ENCODE data around the gene LAGE3.

The LAGE3 gene

DNA sequence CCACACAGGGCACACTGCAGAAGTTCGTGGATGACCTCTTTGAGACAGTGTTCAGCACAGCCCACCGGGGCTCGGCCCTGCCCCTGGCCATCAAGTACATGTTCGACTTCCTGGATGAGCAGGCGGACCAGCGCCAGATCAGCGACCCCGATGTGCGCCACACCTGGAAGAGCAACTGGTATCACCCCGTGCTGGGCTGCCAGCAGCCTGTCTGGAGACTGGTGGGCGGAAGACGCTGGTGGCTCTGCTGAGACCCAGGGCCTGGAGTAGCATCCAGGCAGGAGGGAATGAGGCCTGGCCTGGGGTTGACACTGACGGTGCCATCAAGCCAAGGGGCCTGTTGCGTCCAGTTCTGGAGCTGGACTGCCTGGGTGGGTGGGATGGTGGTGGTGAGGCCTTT lies 8.6 kb downstream of the LAGE3 start:
- WGBS (ENCODE audit: insufficient coverage) = over 99% methylated on average over 12 of the region's 14 CpGs
- Histone ChIP-seq H3K27me3 (replicated peaks in 2 of 5; ENCODE audit: control insufficient read depth in 4 of 5, insufficient read depth in 5 of 5, low read length in 4 of 5) (no peaks in the 10 kb centered on the region), H3K36me3 (ENCODE audit: control insufficient read depth in 4 of 4, insufficient read depth in 4 of 4, low read length in 3 of 4) (peaks cover 0 to 7% (median 5%) of the 10 kb centered on the region in 4 experiments), H3K4me3 (ENCODE audit: control insufficient read depth in 1 of 7, extremely low read depth in 1 of 7, insufficient read depth in 4 of 7, low read depth in 2 of 7, low read length in 6 of 7) (no peak overlapping the region), H3K9me3 (ENCODE audit: control extremely low read depth in 1 of 5, control insufficient read depth in 4 of 5, insufficient read depth in 2 of 5, low read depth in 1 of 5, low read length in 4 of 5) (peaks cover 0 to 5% (median 0%) of the 10 kb centered on the region in 5 experiments), H3K4me1 (ENCODE audit: control extremely low read depth in 1 of 4, control insufficient read depth in 4 of 4, insufficient read depth in 4 of 4, low read length in 3 of 4) (no peaks in the 10 kb centered on the region), H3K27ac (ENCODE audit: insufficient read depth in 1 of 2, low read depth in 1 of 2, low read length in 2 of 2, poor library complexity in 1 of 2, severe bottlenecking in 2 of 2) (no peak overlapping the region)
- CTCF ChIA-PET = no interaction called here
- POLR2A ChIA-PET = no interaction called here
- DNase-seq = no peak

DNA sequence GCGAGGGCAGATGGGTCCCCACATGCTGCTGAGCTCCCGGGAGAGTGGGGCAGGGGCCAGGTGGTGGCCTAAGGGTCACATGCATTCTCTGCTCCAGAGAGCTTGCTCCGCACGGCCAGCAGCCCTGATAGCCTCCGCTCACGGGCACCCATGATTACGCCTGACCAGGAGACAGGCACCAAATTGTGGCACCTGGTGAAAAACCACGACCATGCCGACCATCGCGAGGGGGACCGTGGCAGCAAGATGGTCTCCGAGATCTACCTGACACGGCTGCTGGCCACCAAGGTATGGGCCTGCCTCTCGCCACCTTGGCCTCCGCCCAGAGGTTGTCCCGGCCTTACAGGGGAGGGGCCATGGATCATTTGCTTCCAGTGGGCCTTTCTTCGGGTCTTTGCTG lies 9.2 kb downstream of the LAGE3 start:
- no peak for DNase-seq
- Histone ChIP-seq H3K4me1 (ENCODE audit: control extremely low read depth in 1 of 4, control insufficient read depth in 4 of 4, insufficient read depth in 4 of 4, low read length in 3 of 4) (no peaks in the 10 kb centered on the region), H3K9me3 (ENCODE audit: control extremely low read depth in 1 of 5, control insufficient read depth in 4 of 5, insufficient read depth in 2 of 5, low read depth in 1 of 5, low read length in 4 of 5) (peaks cover 0 to 5% (median 0%) of the 10 kb centered on the region in 5 experiments), H3K36me3 (ENCODE audit: control insufficient read depth in 4 of 4, insufficient read depth in 4 of 4, low read length in 3 of 4) (peaks cover 0 to 7% (median 5%) of the 10 kb centered on the region in 4 experiments), H3K27ac (ENCODE audit: insufficient read depth in 1 of 2, low read depth in 1 of 2, low read length in 2 of 2, poor library complexity in 1 of 2, severe bottlenecking in 2 of 2) (no peak overlapping the region), H3K4me3 (ENCODE audit: control insufficient read depth in 1 of 7, extremely low read depth in 1 of 7, insufficient read depth in 4 of 7, low read depth in 2 of 7, low read length in 6 of 7) (no peak overlapping the region), H3K27me3 (replicated peaks in 2 of 5; ENCODE audit: control insufficient read depth in 4 of 5, insufficient read depth in 5 of 5, low read length in 4 of 5) (no peaks in the 10 kb centered on the region)
- WGBS (ENCODE audit: insufficient coverage) = 98% methylated on average over 18 of the region's 18 CpGs
- CTCF ChIA-PET = no interaction called here
- POLR2A ChIA-PET = no interaction called here

DNA sequence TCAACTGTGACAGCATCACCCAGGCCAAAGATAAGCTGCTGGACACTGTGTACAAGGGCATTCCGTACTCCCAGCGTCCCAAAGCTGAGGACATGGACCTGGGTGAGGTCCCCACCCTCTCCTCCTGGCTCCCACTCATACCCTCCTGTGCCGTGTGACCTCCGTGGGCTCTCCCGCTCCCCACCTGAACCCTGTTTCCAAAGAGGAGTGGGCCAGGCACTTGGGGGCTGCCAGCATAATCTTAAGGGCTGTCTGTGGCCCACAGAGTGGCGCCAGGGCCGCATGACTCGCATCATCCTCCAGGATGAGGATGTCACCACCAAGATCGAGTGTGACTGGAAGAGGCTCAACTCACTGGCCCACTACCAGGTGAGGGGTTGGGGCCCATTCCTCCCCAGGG lies 10.0 kb downstream of the LAGE3 start:
- WGBS (ENCODE audit: insufficient coverage) = 92% methylated on average over 8 of the region's 9 CpGs
- ChIA-PET CTCF (no interaction called here), POLR2A (no interaction called here)
- Histone ChIP-seq H3K36me3 (ENCODE audit: control insufficient read depth in 4 of 4, insufficient read depth in 4 of 4, low read length in 3 of 4) (peaks cover 0 to 7% (median 5%) of the 10 kb centered on the region in 4 experiments), H3K9me3 (ENCODE audit: control extremely low read depth in 1 of 5, control insufficient read depth in 4 of 5, insufficient read depth in 2 of 5, low read depth in 1 of 5, low read length in 4 of 5) (peaks cover 0 to 5% (median 0%) of the 10 kb centered on the region in 5 experiments), H3K27me3 (replicated peaks in 2 of 5; ENCODE audit: control insufficient read depth in 4 of 5, insufficient read depth in 5 of 5, low read length in 4 of 5) (peaks cover 0 to 6% (median 0%) of the 10 kb centered on the region in 5 experiments), H3K27ac (ENCODE audit: insufficient read depth in 1 of 2, low read depth in 1 of 2, low read length in 2 of 2, poor library complexity in 1 of 2, severe bottlenecking in 2 of 2) (no peak overlapping the region), H3K4me3 (ENCODE audit: control insufficient read depth in 1 of 7, extremely low read depth in 1 of 7, insufficient read depth in 4 of 7, low read depth in 2 of 7, low read length in 6 of 7) (no peak overlapping the region), H3K4me1 (ENCODE audit: control extremely low read depth in 1 of 4, control insufficient read depth in 4 of 4, insufficient read depth in 4 of 4, low read length in 3 of 4) (no peaks in the 10 kb centered on the region)
- no peak for DNase-seq

DNA sequence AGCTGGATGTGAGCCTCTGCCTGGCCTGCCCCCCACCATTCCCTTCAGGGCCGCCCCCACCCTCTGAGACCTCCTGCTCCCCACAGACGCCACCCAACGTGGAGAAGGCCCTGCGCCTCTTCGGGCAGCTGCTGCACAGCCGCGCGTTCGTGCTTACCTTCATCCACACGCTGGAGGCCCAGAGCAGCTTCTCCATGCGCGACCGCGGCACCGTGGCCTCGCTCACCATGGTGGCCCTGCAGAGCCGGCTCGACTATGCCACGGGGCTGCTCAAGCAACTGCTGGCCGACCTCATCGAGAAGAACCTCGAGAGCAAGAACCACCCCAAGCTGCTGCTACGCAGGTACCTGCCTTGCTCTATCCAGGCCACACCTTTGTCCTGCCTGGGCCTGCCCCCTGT lies 10.9 kb downstream of the LAGE3 start:
- DNase-seq = no peak
- Histone ChIP-seq H3K4me1 (ENCODE audit: control extremely low read depth in 1 of 4, control insufficient read depth in 4 of 4, insufficient read depth in 4 of 4, low read length in 3 of 4) (no peaks in the 10 kb centered on the region), H3K36me3 (ENCODE audit: control insufficient read depth in 4 of 4, insufficient read depth in 4 of 4, low read length in 3 of 4) (peaks cover 0 to 7% (median 5%) of the 10 kb centered on the region in 4 experiments), H3K27me3 (replicated peaks in 2 of 5; ENCODE audit: control insufficient read depth in 4 of 5, insufficient read depth in 5 of 5, low read length in 4 of 5) (peaks cover 0 to 6% (median 0%) of the 10 kb centered on the region in 5 experiments), H3K9me3 (ENCODE audit: control extremely low read depth in 1 of 5, control insufficient read depth in 4 of 5, insufficient read depth in 2 of 5, low read depth in 1 of 5, low read length in 4 of 5) (peaks cover 0 to 5% (median 0%) of the 10 kb centered on the region in 5 experiments), H3K4me3 (ENCODE audit: control insufficient read depth in 1 of 7, extremely low read depth in 1 of 7, insufficient read depth in 4 of 7, low read depth in 2 of 7, low read length in 6 of 7) (no peak overlapping the region), H3K27ac (ENCODE audit: insufficient read depth in 1 of 2, low read depth in 1 of 2, low read length in 2 of 2, poor library complexity in 1 of 2, severe bottlenecking in 2 of 2) (no peak overlapping the region)
- CTCF ChIA-PET = no interaction called here
- WGBS (ENCODE audit: insufficient coverage) = 98% methylated on average over 23 of the region's 23 CpGs
- POLR2A ChIA-PET = no interaction called here

DNA sequence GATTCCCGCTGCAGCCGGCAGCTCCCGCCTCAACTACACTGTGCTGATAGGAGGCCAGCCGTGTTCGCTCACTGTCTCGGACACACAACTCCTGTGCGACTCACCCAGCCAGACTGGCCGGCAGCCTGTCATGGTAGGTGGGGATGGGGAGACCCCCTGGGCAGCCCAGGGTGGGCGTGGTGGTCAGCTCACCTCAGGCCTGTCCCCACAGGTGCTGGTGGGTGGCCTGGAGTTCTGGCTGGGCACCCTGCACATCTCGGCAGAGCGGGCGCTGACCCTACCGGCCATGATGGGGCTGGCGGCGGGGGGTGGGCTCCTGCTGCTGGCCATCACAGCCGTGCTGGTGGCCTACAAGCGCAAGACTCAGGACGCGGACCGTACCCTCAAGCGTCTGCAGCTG lies 11.5 kb downstream of the LAGE3 start:
- CTCF ChIA-PET = no interaction called here
- peaks cover 0 to 7% (median 6%) of the 10 kb centered on the region in 4 experiments for H3K36me3 ChIP-seq (ENCODE audit: control insufficient read depth in 4 of 4, insufficient read depth in 4 of 4, low read length in 3 of 4)
- WGBS (ENCODE audit: insufficient coverage) = 98% methylated on average over 18 of the region's 21 CpGs

DNA sequence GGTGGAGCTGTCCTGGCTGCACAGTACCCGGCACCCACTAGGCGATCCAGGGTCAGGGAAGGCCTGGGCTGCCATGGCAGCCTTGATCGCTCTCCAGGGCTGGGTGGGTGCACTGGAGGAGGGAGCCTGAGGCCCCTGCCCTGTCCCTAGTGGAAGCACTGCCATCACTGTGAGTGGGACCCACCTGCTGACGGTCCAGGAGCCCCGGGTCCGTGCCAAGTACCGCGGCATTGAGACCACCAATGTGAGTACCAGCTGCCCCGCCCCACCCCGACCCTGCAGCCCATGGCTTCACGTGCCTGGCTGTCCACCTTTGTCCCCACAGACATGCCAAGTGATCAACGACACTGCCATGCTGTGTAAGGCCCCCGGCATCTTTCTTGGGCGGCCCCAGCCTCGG lies 12.2 kb downstream of the LAGE3 start:
- H3K4me3 ChIP-seq (ENCODE audit: control insufficient read depth in 1 of 7, extremely low read depth in 1 of 7, insufficient read depth in 4 of 7, low read depth in 2 of 7, low read length in 6 of 7) = no peak overlapping the region
- H3K27me3 ChIP-seq (replicated peaks in 2 of 5; ENCODE audit: control insufficient read depth in 4 of 5, insufficient read depth in 5 of 5, low read length in 4 of 5) = peaks cover 0 to 6% (median 0%) of the 10 kb centered on the region in 5 experiments
- peaks cover 0 to 5% (median 0%) of the 10 kb centered on the region in 5 experiments for H3K9me3 ChIP-seq (ENCODE audit: control extremely low read depth in 1 of 5, control insufficient read depth in 4 of 5, insufficient read depth in 2 of 5, low read depth in 1 of 5, low read length in 4 of 5)
- DNase-seq = no peak
- 89% methylated on average over 15 of the region's 15 CpGs for WGBS (ENCODE audit: insufficient coverage)
- ChIA-PET POLR2A (no interaction called here), CTCF (no interaction called here)
- H3K4me1 ChIP-seq (ENCODE audit: control extremely low read depth in 1 of 4, control insufficient read depth in 4 of 4, insufficient read depth in 4 of 4, low read length in 3 of 4) = no peaks in the 10 kb centered on the region
- peaks cover 0 to 9% (median 7%) of the 10 kb centered on the region in 4 experiments for H3K36me3 ChIP-seq (ENCODE audit: control insufficient read depth in 4 of 4, insufficient read depth in 4 of 4, low read length in 3 of 4)
- H3K27ac ChIP-seq (ENCODE audit: insufficient read depth in 1 of 2, low read depth in 1 of 2, low read length in 2 of 2, poor library complexity in 1 of 2, severe bottlenecking in 2 of 2) = no peak overlapping the region

More for the DNA sequence above, 11.5 kb downstream of the LAGE3 start:
- Histone ChIP-seq H3K4me1 (ENCODE audit: control extremely low read depth in 1 of 4, control insufficient read depth in 4 of 4, insufficient read depth in 4 of 4, low read length in 3 of 4) (no peaks in the 10 kb centered on the region), H3K27ac (ENCODE audit: insufficient read depth in 1 of 2, low read depth in 1 of 2, low read length in 2 of 2, poor library complexity in 1 of 2, severe bottlenecking in 2 of 2) (no peak overlapping the region), H3K9me3 (ENCODE audit: control extremely low read depth in 1 of 5, control insufficient read depth in 4 of 5, insufficient read depth in 2 of 5, low read depth in 1 of 5, low read length in 4 of 5) (peaks cover 0 to 5% (median 0%) of the 10 kb centered on the region in 5 experiments), H3K4me3 (ENCODE audit: control insufficient read depth in 1 of 7, extremely low read depth in 1 of 7, insufficient read depth in 4 of 7, low read depth in 2 of 7, low read length in 6 of 7) (no peak overlapping the region), H3K27me3 (replicated peaks in 2 of 5; ENCODE audit: control insufficient read depth in 4 of 5, insufficient read depth in 5 of 5, low read length in 4 of 5) (peaks cover 0 to 6% (median 0%) of the 10 kb centered on the region in 5 experiments)
- DNase-seq = no peak
- POLR2A ChIA-PET = no interaction called here

DNA sequence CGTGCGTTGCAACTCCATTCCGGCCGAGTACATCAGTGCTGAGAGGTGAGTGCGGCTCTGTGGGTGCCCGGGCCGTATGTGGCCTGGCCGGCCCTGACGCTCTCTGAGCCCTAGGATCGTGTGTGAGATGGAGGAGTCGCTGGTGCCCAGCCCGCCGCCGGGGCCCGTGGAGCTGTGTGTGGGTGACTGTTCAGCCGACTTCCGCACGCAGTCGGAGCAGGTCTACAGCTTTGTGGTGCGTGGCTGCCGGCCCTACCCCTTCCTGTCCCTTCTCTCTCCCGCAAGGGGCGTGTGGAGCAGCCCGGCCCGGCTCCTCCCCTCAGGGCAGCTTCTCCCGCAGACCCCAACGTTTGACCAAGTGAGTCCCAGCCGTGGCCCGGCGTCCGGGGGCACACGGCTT lies 13.0 kb downstream of the LAGE3 start:
- peaks cover 0 to 13% (median 7%) of the 10 kb centered on the region in 4 experiments for H3K36me3 ChIP-seq (ENCODE audit: control insufficient read depth in 4 of 4, insufficient read depth in 4 of 4, low read length in 3 of 4)
- DNase-seq = no peak
- ChIA-PET POLR2A (no interaction called here), CTCF (no interaction called here)
- H3K4me3 ChIP-seq (ENCODE audit: control insufficient read depth in 1 of 7, extremely low read depth in 1 of 7, insufficient read depth in 4 of 7, low read depth in 2 of 7, low read length in 6 of 7) = no peak overlapping the region
- H3K27me3 ChIP-seq (replicated peaks in 2 of 5; ENCODE audit: control insufficient read depth in 4 of 5, insufficient read depth in 5 of 5, low read length in 4 of 5) = peaks cover 0 to 11% (median 0%) of the 10 kb centered on the region in 5 experiments
- peaks cover 0 to 5% (median 0%) of the 10 kb centered on the region in 5 experiments for H3K9me3 ChIP-seq (ENCODE audit: control extremely low read depth in 1 of 5, control insufficient read depth in 4 of 5, insufficient read depth in 2 of 5, low read depth in 1 of 5, low read length in 4 of 5)
- H3K4me1 ChIP-seq (ENCODE audit: control extremely low read depth in 1 of 4, control insufficient read depth in 4 of 4, insufficient read depth in 4 of 4, low read length in 3 of 4) = no peaks in the 10 kb centered on the region
- no peak overlapping the region for H3K27ac ChIP-seq (ENCODE audit: insufficient read depth in 1 of 2, low read depth in 1 of 2, low read length in 2 of 2, poor library complexity in 1 of 2, severe bottlenecking in 2 of 2)
- 92% methylated on average over 26 of the region's 32 CpGs for WGBS (ENCODE audit: insufficient coverage)
